GM18867 (cell line): ENCODE measurements around the gene DOCK1.
"Not testable (repeated sequence)": the region's sequence is repeated elsewhere in the genome, so short reads cannot be mapped to it uniquely, and the experiment has no call there.

Source experiments
- ATAC-seq: cut with Tn5 transposase; IDR thresholded peaks from one replicate; pipeline ENCODE4 v1.9.1; 2021; ENCODE audit warnings: mild to moderate bottlenecking, moderate library complexity; ENCODE audit not compliant: unreplicated experiment

DOCK1 gene

GRCh38 chr10:127298381-127298780 is 393.2 kb downstream of the DOCK1 start:
- no peak for ATAC-seq

- ATAC-seq, result not testable (repeated sequence)
Observed at GRCh38 chr10:127299192-127299591, 394.0 kb downstream of the DOCK1 start.

GRCh38 chr10:127299956-127300689 is 394.9 kb downstream of the DOCK1 start:
- no peak for ATAC-seq

- ATAC-seq, result no peak
Observed at GRCh38 chr10:127300868-127301321, 395.7 kb downstream of the DOCK1 start.

- ATAC-seq, result no peak
Observed at GRCh38 chr10:127302343-127302742, 397.1 kb downstream of the DOCK1 start.

GRCh38 chr10:127303105-127303504 is 397.9 kb downstream of the DOCK1 start:
- no peak for ATAC-seq

GRCh38 chr10:127303746-127304145 is 398.5 kb downstream of the DOCK1 start:
- no peak for ATAC-seq

GRCh38 chr10:127306479-127306878 is 401.3 kb downstream of the DOCK1 start:
- ATAC-seq, result no peak

- ATAC-seq, result no peak
Observed at GRCh38 chr10:127307338-127307737, 402.1 kb downstream of the DOCK1 start.

GRCh38 chr10:127308031-127308430 is 402.8 kb downstream of the DOCK1 start:
- no peak for ATAC-seq

GRCh38 chr10:127309619-127310018 is 404.4 kb downstream of the DOCK1 start:
- not testable (repeated sequence) for ATAC-seq

- ATAC-seq, result no peak
Observed at GRCh38 chr10:127310430-127310829, 405.2 kb downstream of the DOCK1 start.

- ATAC-seq, result no peak
Observed at GRCh38 chr10:127310923-127311322, 405.7 kb downstream of the DOCK1 start.

- no peak for ATAC-seq
Observed at GRCh38 chr10:127313996-127314700, 408.9 kb downstream of the DOCK1 start.

GRCh38 chr10:127314797-127315196 is 409.6 kb downstream of the DOCK1 start:
- ATAC-seq, result no peak

- no peak for ATAC-seq
Observed at GRCh38 chr10:127315888-127316287, 410.7 kb downstream of the DOCK1 start.

GRCh38 chr10:127318396-127318795 is 413.2 kb downstream of the DOCK1 start:
- ATAC-seq, result no peak

GRCh38 chr10:127319271-127319670 is 414.0 kb downstream of the DOCK1 start:
- no peak for ATAC-seq

- ATAC-seq, result no peak
Observed at GRCh38 chr10:127319691-127320090, 414.5 kb downstream of the DOCK1 start.

- ATAC-seq, result no peak
Observed at GRCh38 chr10:127320176-127320575, 414.9 kb downstream of the DOCK1 start.

GRCh38 chr10:127322286-127322685 is 417.1 kb downstream of the DOCK1 start:
- no peak for ATAC-seq

- no peak for ATAC-seq
Observed at GRCh38 chr10:127325506-127325905, 420.3 kb downstream of the DOCK1 start.
